Trophoblast cell (in vitro differentiated cells and primary cell): ENCODE results near the gene GDI2.
A peak's percentile ranks its signal among the peaks of the same experiment; 100 is the strongest.

ENCODE experiments used
- DNase-seq, 2 donors: peaks; one replicate each; pipeline ENCODE4 v3.0.0-alpha.2; 2016
- H2AFZ ChIP-seq: 2 replicates; pipeline ENCODE4 v1.6.1; 2013; ENCODE audit warnings: low read length, moderate library complexity, mild to moderate bottlenecking; ENCODE audit not compliant: insufficient read depth, poor library complexity
- H2AK5ac ChIP-seq: 2 replicates; pipeline ENCODE4 v1.6.1; 2013; ENCODE audit warnings: mild to moderate bottlenecking, low read length
- H2BK120ac ChIP-seq: 2 replicates; pipeline ENCODE4 v1.6.1; 2013; ENCODE audit warnings: low read length, mild to moderate bottlenecking, moderate library complexity; ENCODE audit not compliant: insufficient read depth, poor library complexity
- H2BK12ac ChIP-seq: 2 replicates; pipeline ENCODE4 v1.6.1; 2013; ENCODE audit warnings: mild to moderate bottlenecking, low read length, moderate library complexity
- H2BK5ac ChIP-seq: 2 replicates; pipeline ENCODE4 v1.6.1; 2013; ENCODE audit warnings: low read length, low read depth, moderate library complexity, mild to moderate bottlenecking; ENCODE audit not compliant: poor library complexity
- H3K14ac ChIP-seq: 2 replicates; pipeline ENCODE4 v1.6.1; 2013; ENCODE audit warnings: mild to moderate bottlenecking, low read length
- H3K18ac ChIP-seq: 2 replicates; pipeline ENCODE4 v1.6.1; 2013; ENCODE audit warnings: mild to moderate bottlenecking, low read length
- H3K23ac ChIP-seq: 2 replicates; pipeline ENCODE4 v1.6.1; 2013; ENCODE audit warnings: low read length
- H3K27ac ChIP-seq: 2 replicates; pipeline ENCODE4 v1.5.1; 2013; ENCODE audit warnings: low read depth, mild to moderate bottlenecking, inconsistent platforms, low read length, moderate library complexity
- H3K27me3 ChIP-seq: 2 replicates; pipeline ENCODE4 v1.6.1; 2013; ENCODE audit warnings: inconsistent platforms, mild to moderate bottlenecking, low read length, moderate library complexity; ENCODE audit not compliant: insufficient read depth
- H3K36me3 ChIP-seq, 2 experiments: 1 replicate in 1 of 2; 2 replicates in 1 of 2; pipeline ENCODE4 v1.6.1; 2013; ENCODE audit warnings: low read length in 2 of 2, mild to moderate bottlenecking in 2 of 2, moderate library complexity in 1 of 2; ENCODE audit not compliant: insufficient read depth in 2 of 2, control insufficient read depth in 1 of 2
- H3K4ac ChIP-seq: 2 replicates; pipeline ENCODE4 v1.6.1; 2013; ENCODE audit warnings: low read depth, mild to moderate bottlenecking, low read length, moderate library complexity
- H3K4me1 ChIP-seq, 2 experiments: 1 replicate in 1 of 2; 2 replicates in 1 of 2; pipeline ENCODE4 v1.6.1; 2013; ENCODE audit warnings: low read length in 2 of 2, mild to moderate bottlenecking in 2 of 2, moderate library complexity in 1 of 2; ENCODE audit not compliant: insufficient read depth in 2 of 2, control insufficient read depth in 1 of 2
- H3K4me2 ChIP-seq: 2 replicates; pipeline ENCODE4 v1.6.1; 2013; ENCODE audit warnings: inconsistent platforms, mild to moderate bottlenecking, low read length, moderate library complexity
- H3K4me3 ChIP-seq: 2 replicates; pipeline ENCODE4 v1.5.1; 2013; ENCODE audit warnings: mild to moderate bottlenecking, low read depth, low read length, inconsistent platforms
- H3K79me1 ChIP-seq: one replicate; pipeline ENCODE4 v1.6.1; 2013; ENCODE audit warnings: low read length
- H3K79me2 ChIP-seq: 2 replicates; pipeline ENCODE4 v1.6.1; 2013; ENCODE audit warnings: low read length, mild to moderate bottlenecking; ENCODE audit not compliant: control insufficient read depth, insufficient read depth, poor library complexity
- H3K9ac ChIP-seq: 2 replicates; pipeline ENCODE4 v1.6.1; 2013; ENCODE audit warnings: mild to moderate bottlenecking, low read length
- H3K9me3 ChIP-seq: 2 replicates; pipeline ENCODE4 v1.6.1; 2013; ENCODE audit warnings: low read depth, mild to moderate bottlenecking, control low read depth, inconsistent platforms, low read length; ENCODE audit not compliant: insufficient read depth
- H4K12ac ChIP-seq: 2 replicates; pipeline ENCODE4 v1.6.1; 2013; ENCODE audit warnings: low read depth, mild to moderate bottlenecking, low read length, moderate library complexity
- H4K8ac ChIP-seq: 2 replicates; pipeline ENCODE4 v1.6.1; 2013; ENCODE audit warnings: low read depth, mild to moderate bottlenecking, low read length, moderate library complexity
- H4K91ac ChIP-seq: one replicate; pipeline ENCODE4 v1.6.1; 2013; ENCODE audit warnings: low read depth, mild to moderate bottlenecking, low read length, moderate library complexity
- WGBS: extraction: QIAGEN DNeasy Blood & Tissue Kit; methylation state at CpG from one replicate; pipeline ENCODE4 v1.1.7; 2013; ENCODE audit warnings: missing lambda C conversion rate; ENCODE audit not compliant: insufficient read length, insufficient coverage; ENCODE audit errors: extremely low coverage; 5-methylcytosine and 5-hydroxymethylcytosine counted together

GDI2 gene

DNA sequence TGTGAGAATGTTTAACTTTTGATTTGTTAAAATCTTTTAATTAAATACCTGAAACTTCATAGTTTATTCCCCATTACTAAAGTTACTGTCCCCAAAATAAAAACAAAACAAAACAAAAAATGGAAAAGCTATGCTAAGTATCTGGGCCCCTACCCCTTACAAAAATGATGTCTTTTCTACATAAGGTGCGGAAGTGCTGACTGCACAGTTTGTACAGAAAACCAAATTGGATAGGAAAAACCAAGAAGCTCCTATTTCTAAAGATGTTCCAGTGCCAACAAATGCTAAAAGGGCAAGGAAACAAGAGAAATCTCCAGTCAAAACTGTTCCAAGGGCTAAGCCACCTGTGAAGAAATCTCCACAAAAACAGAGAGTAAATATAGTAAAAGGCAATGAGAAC is 78.1 kb downstream of the GDI2 start:
- Histone ChIP-seq H3K4me3 (no peak overlapping the region), H2BK12ac (no peak overlapping the region), H3K4ac (no peak overlapping the region), H2BK5ac (no peak overlapping the region), H3K4me2 (no peak overlapping the region), H3K36me3 (peaks cover 18% of the 10 kb centered on the region in 2 experiments), H4K91ac (no peak overlapping the region), H2AK5ac (no peak overlapping the region), H4K8ac (no peak overlapping the region), H3K79me1 (no peaks in the 10 kb centered on the region), H3K9ac (no peak overlapping the region), H4K12ac (no peak overlapping the region), H3K23ac (no peak overlapping the region), H3K27ac (no peak overlapping the region), H3K9me3 (no peaks in the 10 kb centered on the region), H2BK120ac (no peak overlapping the region), H3K18ac (no peak overlapping the region), H3K79me2 (no peaks in the 10 kb centered on the region), H3K4me1 (no peaks in the 10 kb centered on the region), H3K27me3 (no peaks in the 10 kb centered on the region), H2AFZ (no peak overlapping the region), H3K14ac (no peak overlapping the region)
- DNase-seq, result no peak
- WGBS, result no CpG with 5 or more reads among the region's 1 CpG

DNA sequence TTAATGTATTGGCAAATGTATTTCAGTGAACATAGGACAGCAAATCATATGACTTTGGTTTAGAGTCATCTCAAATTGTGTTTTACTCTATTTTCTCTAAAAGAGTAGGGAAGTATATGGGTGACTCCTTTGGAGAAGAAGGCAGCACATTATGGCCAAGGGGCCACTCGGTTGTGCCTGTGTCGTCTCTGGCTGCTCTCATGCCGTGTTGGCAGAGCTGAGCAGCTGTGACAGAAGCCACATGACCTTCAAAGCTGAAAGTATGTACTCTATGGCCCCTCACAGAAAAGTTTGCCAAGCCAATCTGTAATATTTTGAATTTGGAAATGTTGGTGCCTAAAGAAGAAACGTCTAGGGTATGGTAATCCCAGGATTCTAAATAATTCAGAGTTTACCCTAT is 81.1 kb downstream of the GDI2 start:
- DNase-seq, result no peak
- Histone ChIP-seq H4K8ac (no peak overlapping the region), H3K27me3 (no peaks in the 10 kb centered on the region), H2BK120ac (no peak overlapping the region), H3K36me3 (peaks cover 16 to 21% of the 10 kb centered on the region in 2 experiments), H3K18ac (no peak overlapping the region), H4K12ac (no peak overlapping the region), H3K27ac (no peak overlapping the region), H3K9ac (no peak overlapping the region), H2BK5ac (no peak overlapping the region), H3K79me1 (no peaks in the 10 kb centered on the region), H3K4ac (no peak overlapping the region), H2AFZ (no peak overlapping the region), H4K91ac (no peak overlapping the region), H3K14ac (no peak overlapping the region), H3K23ac (no peak overlapping the region), H3K4me2 (no peak overlapping the region), H3K4me1 (no peaks in the 10 kb centered on the region), H2BK12ac (no peak overlapping the region), H2AK5ac (no peak overlapping the region), H3K9me3 (no peaks in the 10 kb centered on the region), H3K79me2 (no peaks in the 10 kb centered on the region), H3K4me3 (no peak overlapping the region)
- WGBS, result no CpG with 5 or more reads among the region's 4 CpGs

DNA sequence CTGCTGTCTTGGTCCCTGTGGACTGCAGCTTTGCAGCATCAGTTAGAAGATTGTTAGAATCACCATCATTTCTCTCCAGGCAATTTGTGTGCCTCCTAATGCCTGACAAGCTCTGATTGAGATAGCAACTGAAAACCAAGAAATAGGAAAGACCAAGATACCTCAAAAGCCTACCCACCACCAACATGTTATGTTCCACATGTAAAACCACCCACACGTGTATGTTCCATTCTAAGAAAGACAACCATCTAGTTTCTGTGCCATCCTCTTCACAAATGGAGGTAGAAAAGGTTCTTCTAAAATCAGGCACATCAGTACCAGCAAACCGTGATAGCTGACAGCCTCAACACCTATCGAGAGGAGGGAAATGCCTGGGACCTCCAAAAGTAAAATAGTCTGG is 81.7 kb downstream of the GDI2 start:
- no peak overlapping the region for H2AFZ ChIP-seq
- DNase-seq, result no peak
- H3K79me1 ChIP-seq, result no peaks in the 10 kb centered on the region
- H2BK12ac ChIP-seq, result no peak overlapping the region
- no peak overlapping the region for H4K91ac ChIP-seq
- no peak overlapping the region for H3K9ac ChIP-seq
- H3K14ac ChIP-seq, result no peak overlapping the region
- no peak overlapping the region for H4K8ac ChIP-seq
- H4K12ac ChIP-seq, result peak overlapping the region; percentile 18
- H3K18ac ChIP-seq, result no peak overlapping the region
- no peaks in the 10 kb centered on the region for H3K9me3 ChIP-seq
- no peak overlapping the region for H3K4ac ChIP-seq
- H3K4me2 ChIP-seq, result no peak overlapping the region
- no peaks in the 10 kb centered on the region for H3K79me2 ChIP-seq
- H3K4me1 ChIP-seq, result no peaks in the 10 kb centered on the region
- no peak overlapping the region for H3K23ac ChIP-seq
- H3K36me3 ChIP-seq, result peaks cover 16 to 21% of the 10 kb centered on the region in 2 experiments
- H2AK5ac ChIP-seq, result no peak overlapping the region
- H2BK5ac ChIP-seq, result no peak overlapping the region
- no CpG with 5 or more reads among the region's 3 CpGs for WGBS
- no peak overlapping the region for H2BK120ac ChIP-seq
- no peak overlapping the region for H3K27ac ChIP-seq
- no peaks in the 10 kb centered on the region for H3K27me3 ChIP-seq
- H3K4me3 ChIP-seq, result no peak overlapping the region

DNA sequence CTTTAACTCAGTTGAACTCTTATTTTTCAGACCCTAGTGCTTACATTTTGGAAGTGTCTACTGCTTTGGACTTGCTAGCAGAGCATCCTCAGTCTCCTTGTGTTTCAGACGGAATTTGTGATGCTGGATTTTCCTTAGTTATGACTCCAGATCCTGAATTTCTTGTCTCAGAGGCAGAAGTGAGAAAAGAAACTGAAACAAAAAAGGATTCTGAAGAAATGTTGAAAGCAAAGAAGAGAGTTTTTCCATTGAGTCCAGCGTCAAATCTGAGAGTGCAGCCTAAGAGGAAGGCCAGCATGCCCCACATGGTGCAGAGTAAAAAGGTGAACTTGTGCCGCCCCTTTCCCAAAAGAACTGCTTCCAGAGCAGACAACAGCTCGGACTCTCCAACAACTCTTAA is 82.5 kb downstream of the GDI2 start:
- H2BK5ac ChIP-seq, result no peak overlapping the region
- H4K91ac ChIP-seq, result no peak overlapping the region
- no peak overlapping the region for H3K4me3 ChIP-seq
- H3K79me2 ChIP-seq, result no peaks in the 10 kb centered on the region
- H3K27ac ChIP-seq, result no peak overlapping the region
- H4K12ac ChIP-seq, result no peak overlapping the region
- no peak overlapping the region for H3K9ac ChIP-seq
- no peaks in the 10 kb centered on the region for H3K9me3 ChIP-seq
- no peak overlapping the region for H3K4me2 ChIP-seq
- H3K4me1 ChIP-seq, result no peaks in the 10 kb centered on the region
- no peak overlapping the region for H2AFZ ChIP-seq
- H3K4ac ChIP-seq, result no peak overlapping the region
- no peaks in the 10 kb centered on the region for H3K79me1 ChIP-seq
- DNase-seq, result no peak
- H2BK120ac ChIP-seq, result no peak overlapping the region
- no peak overlapping the region for H3K18ac ChIP-seq
- H3K27me3 ChIP-seq, result no peaks in the 10 kb centered on the region
- H3K36me3 ChIP-seq, result peaks cover 15 to 16% of the 10 kb centered on the region in 2 experiments
- no CpG with 5 or more reads among the region's 4 CpGs for WGBS
- no peak overlapping the region for H4K8ac ChIP-seq
- no peak overlapping the region for H2AK5ac ChIP-seq
- no peak overlapping the region for H2BK12ac ChIP-seq
- no peak overlapping the region for H3K14ac ChIP-seq
- no peak overlapping the region for H3K23ac ChIP-seq
